HG03135 (cell line): Measurements from ENCODE around the gene STK4.

ENCODE experiments used
- ATAC-seq: cut with Tn5 transposase; IDR thresholded peaks from one replicate; pipeline ENCODE4 v1.9.1; 2021; ENCODE audit warnings: mild to moderate bottlenecking, moderate library complexity; ENCODE audit not compliant: unreplicated experiment

The STK4 gene

GRCh38 chr20:45080867-45081624 lies 114.7 kb downstream of the STK4 start:
- ATAC-seq: no peak

- no peak for ATAC-seq
These were observed 116.2 kb downstream of the STK4 start for GRCh38 chr20:45082468-45082867.

- ATAC-seq: no peak
These were observed 116.8 kb downstream of the STK4 start for GRCh38 chr20:45083127-45083526.

- ATAC-seq: no peak
These were observed 119.0 kb downstream of the STK4 start for GRCh38 chr20:45085289-45085688.

- no peak for ATAC-seq
These were observed 119.6 kb downstream of the STK4 start for GRCh38 chr20:45085867-45086266.

- no peak for ATAC-seq
These were observed 120.9 kb downstream of the STK4 start for GRCh38 chr20:45087097-45087790.

- ATAC-seq: no peak
These were observed 121.5 kb downstream of the STK4 start for GRCh38 chr20:45087814-45088213.

GRCh38 chr20:45088247-45088646 lies 121.9 kb downstream of the STK4 start:
- ATAC-seq: no peak

GRCh38 chr20:45090481-45090880 lies 124.2 kb downstream of the STK4 start:
- no peak for ATAC-seq

GRCh38 chr20:45091366-45091765 lies 125.1 kb downstream of the STK4 start:
- no peak for ATAC-seq

- no peak for ATAC-seq
These were observed 126.6 kb downstream of the STK4 start for GRCh38 chr20:45092898-45093297.

- ATAC-seq: no peak
These were observed 127.9 kb downstream of the STK4 start for GRCh38 chr20:45094201-45094600.

- no peak for ATAC-seq
These were observed 128.7 kb downstream of the STK4 start for GRCh38 chr20:45094864-45095574.

GRCh38 chr20:45095805-45096238 lies 129.5 kb downstream of the STK4 start:
- ATAC-seq: no peak

GRCh38 chr20:45096781-45097180 lies 130.5 kb downstream of the STK4 start:
- no peak for ATAC-seq

- ATAC-seq: no peak
These were observed 131.3 kb downstream of the STK4 start for GRCh38 chr20:45097485-45098102.

- no peak for ATAC-seq
These were observed 131.9 kb downstream of the STK4 start for GRCh38 chr20:45098103-45098773.

GRCh38 chr20:45100563-45101245 lies 134.4 kb downstream of the STK4 start, which contains the start of gene KCNS1:
Gene KCNS1, minus strand, starts transcription at chr20:45101127. Its CDS starts 1,891 bp downstream, at chr20:45099236.
- ATAC-seq: no peak

- no peak for ATAC-seq
These were observed 135.1 kb downstream of the STK4 start for GRCh38 chr20:45101333-45101850.

GRCh38 chr20:45103072-45103471 lies 136.8 kb downstream of the STK4 start:
- ATAC-seq: no peak
